BLaER1 treated with 17β-estradiol and CSF1 and Interleukin-3, amounts not matched to agents 10 nM and 100 nM (cell line): ENCODE data around the gene PDE2A.
A peak's percentile ranks its signal among the peaks of the same experiment; 100 is the strongest.

ENCODE experiments used
- H3K27ac ChIP-seq, 11 experiments: shearing (Covaris generic); formaldehyde crosslinking; 2 replicates each; pipeline ENCODE4 v1.8.1; 2022
- H3K27me3 ChIP-seq, 11 experiments: shearing (Covaris generic); formaldehyde crosslinking; 2 replicates each; pipeline ENCODE4 v1.8.1; 2022
- H3K36me3 ChIP-seq, 11 experiments: shearing (Covaris generic); formaldehyde crosslinking; 2 replicates each; pipeline ENCODE4 v1.8.1; 2022
- H3K4me1 ChIP-seq, 10 experiments: shearing (Covaris generic); formaldehyde crosslinking; 2 replicates each; pipeline ENCODE4 v1.8.1; 2022
- H3K4me2 ChIP-seq, 11 experiments: shearing (Covaris generic); formaldehyde crosslinking; 2 replicates each; pipeline ENCODE4 v1.8.1; 2022
- H3K4me3 ChIP-seq, 10 experiments: shearing (Covaris generic); formaldehyde crosslinking; 2 replicates each; pipeline ENCODE4 v1.8.1; 2022
- H3K9ac ChIP-seq, 11 experiments: shearing (Covaris generic); formaldehyde crosslinking; 2 replicates each; pipeline ENCODE4 v1.8.1; 2022
- H3K9me3 ChIP-seq, 11 experiments: shearing (Covaris generic); formaldehyde crosslinking; replicated peaks in 1 of 11; 2 replicates each; pipeline ENCODE4 v1.8.1; 2022
- H4K20me1 ChIP-seq, 11 experiments: shearing (Covaris generic); formaldehyde crosslinking; 2 replicates each; pipeline ENCODE4 v1.8.1; 2022
- Cebpa-rat ChIP-seq, 11 experiments: shearing (Covaris generic); IDR thresholded peaks; 2 replicates each; pipeline ENCODE4 v1.8.1; 2022

The PDE2A gene

DNA sequence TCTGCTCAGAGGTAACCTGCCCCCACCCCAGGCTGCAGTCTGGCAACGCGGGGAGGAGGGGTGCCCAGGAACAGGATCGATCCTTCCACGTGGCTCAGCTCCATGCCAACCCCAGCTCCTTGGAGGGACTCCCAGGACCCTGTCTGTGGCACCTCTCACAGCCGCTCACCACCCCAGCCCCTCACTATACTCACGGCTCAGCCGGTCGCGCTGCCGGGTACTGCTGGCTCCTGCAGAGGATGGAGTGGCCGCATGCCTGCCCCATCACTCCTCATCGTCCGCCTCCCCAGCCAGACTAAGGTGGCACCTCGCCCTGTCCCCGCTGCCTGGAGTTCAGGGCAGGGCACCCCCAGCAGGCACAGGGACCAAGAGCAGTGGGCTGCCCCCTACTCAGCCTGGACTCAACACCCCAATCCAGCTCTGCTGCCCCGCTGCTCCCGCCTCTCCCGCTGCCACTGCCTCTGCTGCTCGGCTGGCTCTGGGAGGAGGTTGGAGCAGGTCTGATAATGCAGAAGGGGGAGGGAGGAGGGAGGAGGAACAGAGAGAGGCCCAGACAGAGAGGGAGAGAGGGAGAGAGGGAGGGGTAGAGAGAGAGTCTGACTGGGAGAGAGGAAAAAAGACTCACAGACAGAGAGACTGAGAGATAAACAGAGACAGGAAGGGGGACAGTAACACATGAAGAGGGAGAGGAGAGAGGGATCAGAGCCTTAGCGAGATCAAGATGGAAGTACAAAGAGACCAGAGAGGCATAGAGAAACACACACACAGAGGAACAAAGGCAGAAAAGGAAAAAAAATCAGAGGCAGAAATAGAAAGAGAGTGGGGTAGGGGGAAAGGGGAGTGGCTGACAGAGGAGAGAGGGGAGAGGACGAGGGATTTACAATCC, at the start of gene PDE2A:
Gene PDE2A (minus strand): TSS at position 480 of the 886 bp plus-strand sequence. CDS start 215 bp downstream, at position 265.
- H3K4me1 ChIP-seq, result peaks cover 21 to 42% (median 32%) of the 10 kb centered on the region in 10 experiments
- no peaks in the 10 kb centered on the region for H3K36me3 ChIP-seq
- H3K9ac ChIP-seq, result no peak within 1 kb of the TSS
- peaks cover 7 to 88% (median 30%) of the 10 kb centered on the region in 11 experiments; a peak in 19 of 22 replicates for H4K20me1 ChIP-seq
- peaks cover 50 to 58% (median 54%) of the 10 kb centered on the region in 11 experiments for H3K27me3 ChIP-seq
- no peak for TF ChIP-seq Cebpa-rat (IDR thresholded peaks at IDR 0.05)
- peak within 1 kb of the TSS; percentile 37 to 67 (median 56) for H3K4me2 ChIP-seq
- H3K9me3 ChIP-seq, result no peaks in the 10 kb centered on the region
- no peak within 1 kb of the TSS for H3K4me3 ChIP-seq
- no peak within 1 kb of the TSS for H3K27ac ChIP-seq

DNA sequence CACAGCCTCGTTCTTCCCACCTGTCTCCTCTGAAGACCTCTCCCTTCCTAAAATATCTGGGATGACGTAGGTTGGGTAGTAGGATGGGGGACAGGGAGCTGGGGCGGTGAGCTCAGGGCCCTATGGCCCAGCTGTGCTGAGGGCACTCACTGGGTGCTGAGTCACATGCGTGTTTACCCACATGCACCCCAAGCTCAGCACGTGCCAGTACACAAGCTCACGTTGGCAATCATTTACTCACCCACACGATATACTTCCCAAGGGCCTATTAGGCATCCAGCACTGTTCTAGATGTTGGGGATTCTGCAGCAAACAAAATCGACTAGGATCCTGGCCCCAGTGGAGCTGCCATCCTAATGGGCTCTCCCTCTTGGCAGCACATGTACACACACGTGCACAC, 49.3 kb upstream of the PDE2A start:
- Histone ChIP-seq H3K4me3 (no peak overlapping the region), H3K27ac (peak overlapping the region in 10 of 11 experiments; percentile 26 to 92 (median 88); a peak in 14 of 22 replicates), H4K20me1 (peaks cover 28 to 96% (median 37%) of the 10 kb centered on the region in 11 experiments), H3K27me3 (no peaks in the 10 kb centered on the region), H3K4me2 (peak overlapping the region in 9 of 11 experiments; percentile 92 to 100 (median 100); a peak in 16 of 22 replicates), H3K4me1 (peaks cover 61 to 92% (median 84%) of the 10 kb centered on the region in 10 experiments), H3K36me3 (peaks cover 5 to 81% (median 42%) of the 10 kb centered on the region in 11 experiments; a peak in 18 of 22 replicates), H3K9ac (peak overlapping the region in 10 of 11 experiments; percentile 11 to 89 (median 77); a peak in 14 of 22 replicates), H3K9me3 (no peaks in the 10 kb centered on the region)
- no peak for TF ChIP-seq Cebpa-rat (IDR thresholded peaks at IDR 0.05)

DNA sequence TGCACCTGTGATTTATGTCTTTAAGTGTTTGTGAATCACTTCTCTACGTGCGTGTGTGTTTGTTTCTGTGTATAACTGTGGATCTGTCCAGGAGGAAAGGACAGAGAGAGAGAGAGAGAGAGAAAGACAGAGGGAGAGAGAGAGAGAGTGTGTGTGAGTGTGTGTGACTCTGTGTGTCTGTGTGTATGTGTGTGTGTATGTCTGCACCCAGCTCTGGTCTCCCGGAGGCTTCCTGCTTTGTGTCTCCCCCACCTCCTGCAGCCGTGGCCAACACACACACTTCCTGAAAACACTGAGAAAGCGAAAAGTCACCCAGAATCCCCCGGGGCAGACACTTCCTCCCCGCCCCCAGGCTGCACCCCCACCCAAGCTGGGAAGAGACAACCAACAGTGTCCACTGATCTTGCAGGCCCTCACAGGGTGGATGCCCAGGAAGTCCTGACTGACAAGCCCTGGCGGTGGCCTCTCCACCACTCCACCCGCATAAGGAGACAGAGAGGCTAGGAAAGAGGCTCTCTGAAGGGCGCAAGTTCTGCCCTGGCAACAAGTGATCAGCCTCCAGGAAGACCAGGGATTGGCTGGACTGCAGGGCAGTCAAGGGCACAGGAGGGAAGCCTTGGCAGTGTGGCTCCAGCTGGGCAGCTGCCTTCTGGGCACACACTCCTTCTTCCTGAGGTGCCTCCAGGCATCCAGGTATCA, 48.0 kb upstream of the PDE2A start:
- Histone ChIP-seq H3K9ac (peak overlapping the region; percentile 84 to 89 (median 88)), H3K36me3 (peaks cover 9 to 85% (median 54%) of the 10 kb centered on the region in 11 experiments), H3K4me1 (peaks cover 64 to 92% (median 83%) of the 10 kb centered on the region in 10 experiments)

DNA sequence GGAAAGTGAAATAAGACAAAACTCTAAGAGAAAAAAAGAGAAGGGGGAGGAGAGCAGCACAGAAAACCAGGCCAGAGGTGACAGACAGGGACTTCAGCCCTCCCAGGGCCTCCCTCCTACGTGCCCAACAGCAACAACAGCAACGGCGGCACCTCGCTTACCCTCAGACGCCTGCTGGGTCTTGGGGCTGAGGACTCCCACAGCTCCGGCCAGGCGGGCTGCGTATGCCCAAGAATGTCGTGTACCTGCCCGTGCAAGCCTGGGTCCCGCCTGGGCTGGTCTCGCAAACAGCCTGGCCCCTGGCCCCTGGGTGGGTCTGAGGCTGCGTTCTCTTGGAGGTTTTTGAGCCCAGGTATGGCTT, 47.4 kb upstream of the PDE2A start:
- Histone ChIP-seq H3K4me2 (peak overlapping the region; percentile 93 to 100 (median 100)), H3K36me3 (peaks cover 14 to 86% (median 55%) of the 10 kb centered on the region in 11 experiments), H3K4me3 (peak overlapping the region; percentile 73 to 85 (median 74)), H3K9ac (peak overlapping the region; percentile 84 to 89 (median 88)), H3K27ac (peak overlapping the region; percentile 78 to 92 (median 88)), H3K27me3 (no peaks in the 10 kb centered on the region), H3K9me3 (no peaks in the 10 kb centered on the region), H4K20me1 (peaks cover 44 to 96% (median 52%) of the 10 kb centered on the region in 11 experiments), H3K4me1 (peaks cover 64 to 93% (median 84%) of the 10 kb centered on the region in 10 experiments)
- TF ChIP-seq Cebpa-rat (IDR thresholded peaks at IDR 0.05), result no peak

More for the DNA sequence above, 48.0 kb upstream of the PDE2A start:
- peak overlapping the region; percentile 93 to 100 (median 100) for H3K4me2 ChIP-seq
- no peaks in the 10 kb centered on the region for H3K9me3 ChIP-seq
- H3K27me3 ChIP-seq, result no peaks in the 10 kb centered on the region
- TF ChIP-seq Cebpa-rat (IDR thresholded peaks at IDR 0.05), result no peak
- peak overlapping the region; percentile 73 to 85 (median 74) for H3K4me3 ChIP-seq
- H3K27ac ChIP-seq, result peak overlapping the region; percentile 78 to 92 (median 88)
- peaks cover 40 to 96% (median 47%) of the 10 kb centered on the region in 11 experiments for H4K20me1 ChIP-seq

DNA sequence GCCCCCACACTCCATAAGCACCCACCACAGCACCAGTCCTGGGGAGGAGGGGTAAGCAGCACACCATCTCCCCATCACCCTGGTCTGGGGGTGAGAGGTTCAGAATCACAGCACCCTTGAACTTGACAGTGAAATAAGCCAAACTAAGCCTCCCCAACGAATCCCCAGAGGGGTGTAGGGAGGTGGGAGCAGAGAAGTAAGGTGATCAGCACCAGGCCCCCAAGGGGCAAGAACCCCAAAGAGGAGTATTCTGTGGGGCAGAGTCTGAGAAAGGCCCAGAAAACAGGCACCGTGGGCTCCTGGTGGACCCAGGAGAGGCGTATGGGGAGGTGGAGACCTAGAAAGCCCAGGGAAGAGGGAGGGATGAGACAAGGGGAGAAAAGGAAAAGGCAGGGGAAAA, 47.1 kb upstream of the PDE2A start:
- H3K27ac ChIP-seq, result peak overlapping the region; percentile 78 to 92 (median 88)
- peaks cover 68 to 95% (median 86%) of the 10 kb centered on the region in 10 experiments for H3K4me1 ChIP-seq
- peak overlapping the region; percentile 93 to 100 (median 100) for H3K4me2 ChIP-seq
- H3K36me3 ChIP-seq, result peaks cover 18 to 87% (median 57%) of the 10 kb centered on the region in 11 experiments
- H3K4me3 ChIP-seq, result peak overlapping the region; percentile 73 to 85 (median 74)
- peaks cover 48 to 96% (median 56%) of the 10 kb centered on the region in 11 experiments for H4K20me1 ChIP-seq
- no peak for TF ChIP-seq Cebpa-rat (IDR thresholded peaks at IDR 0.05)
- H3K27me3 ChIP-seq, result no peaks in the 10 kb centered on the region
- peak overlapping the region; percentile 84 to 89 (median 88) for H3K9ac ChIP-seq
- no peaks in the 10 kb centered on the region for H3K9me3 ChIP-seq

DNA sequence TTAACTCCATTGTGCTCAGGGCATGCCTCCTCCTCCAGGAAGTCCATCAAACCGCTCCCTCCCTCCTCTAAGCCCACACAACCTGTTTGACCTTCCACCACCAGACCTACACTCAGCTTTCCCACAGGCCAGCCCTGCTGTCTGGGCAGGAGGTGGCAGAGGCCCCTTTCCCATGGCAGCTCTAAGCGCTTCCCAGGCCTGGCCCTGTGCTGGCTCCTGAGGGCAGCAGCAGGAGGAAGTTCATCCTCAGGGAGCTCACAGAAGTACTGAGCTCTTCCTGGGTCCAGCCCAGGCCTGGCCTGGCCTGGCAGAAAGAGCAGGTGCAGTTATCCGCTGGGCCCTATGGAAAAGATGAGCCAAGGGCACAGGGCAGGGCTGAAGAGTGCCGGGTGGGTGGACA, 46.6 kb upstream of the PDE2A start:
- peak overlapping the region; percentile 78 to 92 (median 88) for H3K27ac ChIP-seq
- peaks cover 53 to 96% (median 61%) of the 10 kb centered on the region in 11 experiments for H4K20me1 ChIP-seq
- H3K27me3 ChIP-seq, result no peaks in the 10 kb centered on the region
- peak overlapping the region; percentile 73 to 85 (median 74) for H3K4me3 ChIP-seq
- H3K4me2 ChIP-seq, result peak overlapping the region; percentile 93 to 100 (median 100)
- H3K4me1 ChIP-seq, result peaks cover 70 to 95% (median 88%) of the 10 kb centered on the region in 10 experiments
- H3K9ac ChIP-seq, result peak overlapping the region; percentile 84 to 89 (median 88)
- peaks cover 18 to 87% (median 56%) of the 10 kb centered on the region in 11 experiments for H3K36me3 ChIP-seq
- no peak for TF ChIP-seq Cebpa-rat (IDR thresholded peaks at IDR 0.05)
- no peaks in the 10 kb centered on the region for H3K9me3 ChIP-seq

DNA sequence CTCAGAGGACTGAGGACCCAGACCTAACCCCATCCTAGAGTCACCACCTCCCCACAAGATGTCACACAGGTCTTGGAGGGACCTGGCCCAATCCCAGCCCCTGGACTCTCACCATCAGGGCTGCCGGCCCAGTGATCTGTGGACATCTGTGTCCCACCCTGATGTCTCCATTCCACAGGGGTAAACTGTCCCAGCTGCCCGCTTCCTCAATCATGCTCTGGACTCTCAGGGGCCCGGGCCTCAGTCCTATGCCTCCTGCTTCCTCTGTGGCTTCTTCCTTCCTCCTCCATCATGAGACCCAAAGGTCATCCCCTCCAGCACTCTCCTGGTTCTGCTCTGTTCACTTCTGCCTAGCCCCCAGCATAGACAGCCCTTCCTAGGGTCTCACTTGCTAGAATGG, 45.8 kb upstream of the PDE2A start:
- Histone ChIP-seq H3K9ac (peak overlapping the region; percentile 84 to 89 (median 88)), H3K36me3 (peaks cover 18 to 89% (median 59%) of the 10 kb centered on the region in 11 experiments), H3K27ac (peak overlapping the region; percentile 78 to 92 (median 88)), H3K4me2 (peak overlapping the region; percentile 93 to 100 (median 100)), H3K4me3 (peak overlapping the region; percentile 73 to 85 (median 74)), H3K4me1 (peaks cover 73 to 95% (median 88%) of the 10 kb centered on the region in 10 experiments), H4K20me1 (peaks cover 60 to 96% (median 68%) of the 10 kb centered on the region in 11 experiments), H3K9me3 (no peaks in the 10 kb centered on the region), H3K27me3 (no peaks in the 10 kb centered on the region)
- no peak for TF ChIP-seq Cebpa-rat (IDR thresholded peaks at IDR 0.05)

DNA sequence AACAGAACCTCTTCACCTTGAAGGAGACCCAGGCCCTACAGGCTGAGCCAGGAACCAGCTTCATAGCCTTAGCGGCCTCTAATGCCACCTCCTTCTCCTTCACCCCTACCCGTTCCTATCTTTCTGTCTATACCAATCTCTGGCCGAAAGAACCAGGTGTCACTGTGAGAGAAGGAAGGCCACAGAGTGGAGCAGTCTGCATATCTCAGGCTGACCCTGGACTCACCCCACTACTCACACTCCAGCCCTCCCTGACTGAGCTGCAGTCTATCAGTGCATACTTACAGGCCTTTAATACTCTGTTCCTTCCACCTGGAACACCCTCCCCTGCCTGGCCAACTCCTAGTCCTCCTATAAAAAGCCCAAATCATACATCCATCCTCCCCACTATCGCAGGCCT, 45.3 kb upstream of the PDE2A start:
- no peak for TF ChIP-seq Cebpa-rat (IDR thresholded peaks at IDR 0.05)
- H3K9ac ChIP-seq, result peak overlapping the region; percentile 84 to 89 (median 88)
- H3K27ac ChIP-seq, result peak overlapping the region; percentile 78 to 92 (median 88)
- peak overlapping the region; percentile 93 to 100 (median 100) for H3K4me2 ChIP-seq
- H3K4me3 ChIP-seq, result peak overlapping the region; percentile 73 to 85 (median 74)
- H3K27me3 ChIP-seq, result no peaks in the 10 kb centered on the region
- no peaks in the 10 kb centered on the region for H3K9me3 ChIP-seq
- peaks cover 77 to 95% (median 88%) of the 10 kb centered on the region in 10 experiments for H3K4me1 ChIP-seq
- H4K20me1 ChIP-seq, result peaks cover 65 to 96% (median 73%) of the 10 kb centered on the region in 11 experiments
- peaks cover 21 to 89% (median 59%) of the 10 kb centered on the region in 11 experiments for H3K36me3 ChIP-seq
